ENCODE results near the gene PTCH2. TPM values are rescaled to one million over a fixed set of nuclear protein-coding genes. Genes with fewer than 3 reads are reported as not detected.

Gene PTCH2
- total RNA-seq, 1 experiment from 2014 or later: 0.79 TPM

- Histone ChIP-seq H3K23ac (ENCODE audit: insufficient read length, low read depth, low read length) (no peak overlapping the region), H3K23me2 (ENCODE audit: insufficient read length, low read depth, low read length, poor library complexity, severe bottlenecking) (no peaks in the 10 kb centered on the region), H2BK12ac (ENCODE audit: insufficient read length, low read depth, low read length) (no peak overlapping the region), H3T11ph (ENCODE audit: low read length) (no peak overlapping the region), H3K4me1 (ENCODE audit: insufficient read depth, low read length) (no peaks in the 10 kb centered on the region), H3K56ac (ENCODE audit: insufficient read length, low read depth, low read length) (no peak overlapping the region), H4K20me1 (ENCODE audit: control insufficient read depth, insufficient read depth, insufficient read length) (no peaks in the 10 kb centered on the region), H3K79me1 (ENCODE audit: insufficient read depth, low read depth, low read length, poor library complexity, severe bottlenecking) (no peaks in the 10 kb centered on the region), H2BK20ac (ENCODE audit: low read depth, low read length, poor library complexity, severe bottlenecking) (no peak overlapping the region), H4K8ac (replicated peaks; ENCODE audit: insufficient read length, low read depth, low read length) (no peak overlapping the region), H4K5ac (ENCODE audit: insufficient read length, low read depth, low read length) (no peak overlapping the region), H3K27me3 (ENCODE audit: insufficient read depth, low read length) (no peaks in the 10 kb centered on the region), H4K91ac (ENCODE audit: insufficient read length, low read depth, low read length) (no peak overlapping the region), H2AK5ac (ENCODE audit: insufficient read length, low read length) (no peak overlapping the region), H3K14ac (ENCODE audit: insufficient read depth, low read length) (no peak overlapping the region), H2BK120ac (ENCODE audit: low read depth, low read length, poor library complexity, severe bottlenecking) (no peak overlapping the region), H2AFZ (ENCODE audit: low read length) (no peak overlapping the region), H3K9me3 (ENCODE audit: control insufficient read depth, low read depth, low read length) (no peaks in the 10 kb centered on the region), H3K9ac (ENCODE audit: extremely low read depth, insufficient read length, low read length) (no peak overlapping the region), H2BK5ac (ENCODE audit: insufficient read length, low read length) (no peak overlapping the region), H3K27ac (ENCODE audit: insufficient read length, low read depth, low read length) (no peak overlapping the region), H3K4me2 (ENCODE audit: insufficient read depth, insufficient read length, low read length) (no peak overlapping the region), H3K18ac (ENCODE audit: insufficient read length, low read depth, low read length) (no peak overlapping the region), H3K4ac (ENCODE audit: low read depth, low read length) (no peak overlapping the region), H3K79me2 (ENCODE audit: insufficient read depth, low read length) (no peaks in the 10 kb centered on the region), H2BK15ac (ENCODE audit: low read depth, low read length) (no peak overlapping the region)
- H3K9me3 Mint-ChIP-seq: no peaks in the 10 kb centered on the region
- H3K4me1 Mint-ChIP-seq: peaks cover 7 to 14% of the 10 kb centered on the region in 2 experiments; a peak in 3 of 4 replicates
- TF ChIP-seq, protein P1, sequence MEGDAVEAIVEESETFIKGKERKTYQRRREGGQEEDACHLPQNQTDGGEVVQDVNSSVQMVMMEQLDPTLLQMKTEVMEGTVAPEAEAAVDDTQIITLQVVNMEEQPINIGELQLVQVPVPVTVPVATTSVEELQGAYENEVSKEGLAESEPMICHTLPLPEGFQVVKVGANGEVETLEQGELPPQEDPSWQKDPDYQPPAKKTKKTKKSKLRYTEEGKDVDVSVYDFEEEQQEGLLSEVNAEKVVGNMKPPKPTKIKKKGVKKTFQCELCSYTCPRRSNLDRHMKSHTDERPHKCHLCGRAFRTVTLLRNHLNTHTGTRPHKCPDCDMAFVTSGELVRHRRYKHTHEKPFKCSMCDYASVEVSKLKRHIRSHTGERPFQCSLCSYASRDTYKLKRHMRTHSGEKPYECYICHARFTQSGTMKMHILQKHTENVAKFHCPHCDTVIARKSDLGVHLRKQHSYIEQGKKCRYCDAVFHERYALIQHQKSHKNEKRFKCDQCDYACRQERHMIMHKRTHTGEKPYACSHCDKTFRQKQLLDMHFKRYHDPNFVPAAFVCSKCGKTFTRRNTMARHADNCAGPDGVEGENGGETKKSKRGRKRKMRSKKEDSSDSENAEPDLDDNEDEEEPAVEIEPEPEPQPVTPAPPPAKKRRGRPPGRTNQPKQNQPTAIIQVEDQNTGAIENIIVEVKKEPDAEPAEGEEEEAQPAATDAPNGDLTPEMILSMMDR (conservative IDR thresholded peaks at IDR 0.05): no peak
- no peak overlapping the region for H3K4me3 Mint-ChIP-seq
- no peaks in the 10 kb centered on the region; the same call in 1 of the 2 replicates for H3K27me3 Mint-ChIP-seq (ENCODE audit: low read depth)
- no peaks in the 10 kb centered on the region; a peak in 1 of 7 replicates for H3K36me3 Mint-ChIP-seq (ENCODE audit: insufficient read depth in 1 of 3, low read depth in 3 of 3)
- H3K27ac Mint-ChIP-seq: peak overlapping the region in 2 of 3 experiments; percentile 35 to 54; a peak in 1 of 7 replicates
- DNase-seq: no peak
- WGBS (ENCODE audit: extremely low coverage, insufficient read length, low lambda C conversion rate): no CpG with 5 or more reads among the region's 7 CpGs
Observed at GRCh38 chr1:44848456-44849181, 5.6 kb upstream of the PTCH2 start.
